ENCODE results near the gene VIM. TPM values are rescaled to one million over a fixed set of nuclear protein-coding genes. Genes with fewer than 3 reads are reported as not detected.

Gene VIM
- total and polyA plus RNA-seq, 2 experiments from 2014 or later: 131 to 228 TPM

DNA sequence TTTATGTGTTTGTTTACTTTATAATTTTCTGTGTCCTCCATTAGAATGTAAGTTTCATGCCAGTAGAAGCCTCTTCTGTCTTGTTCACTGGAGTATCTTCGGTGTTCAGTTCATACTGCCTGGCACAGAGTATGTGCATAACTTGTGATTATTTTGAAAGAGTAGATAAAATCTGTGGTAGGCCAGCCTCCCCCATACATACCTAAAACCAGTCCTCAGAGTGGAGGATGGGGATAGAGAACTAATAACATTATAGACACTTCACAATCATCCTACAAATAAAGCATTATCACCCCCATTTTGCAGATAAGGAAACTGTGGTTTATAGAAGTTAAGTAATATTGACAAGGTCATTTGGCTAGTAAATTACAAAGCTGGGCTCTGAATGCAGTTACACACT is 28.0 kb downstream of the VIM start (continued):
- TF ChIP-seq CTCF (conservative IDR thresholded peaks at IDR 0.05; ENCODE audit: low read depth in 2 of 2) (no peak), ZNF331 (CRISPR knock-in tag; IDR thresholded peaks at IDR 0.05; ENCODE audit: low read depth) (no peak)

DNA sequence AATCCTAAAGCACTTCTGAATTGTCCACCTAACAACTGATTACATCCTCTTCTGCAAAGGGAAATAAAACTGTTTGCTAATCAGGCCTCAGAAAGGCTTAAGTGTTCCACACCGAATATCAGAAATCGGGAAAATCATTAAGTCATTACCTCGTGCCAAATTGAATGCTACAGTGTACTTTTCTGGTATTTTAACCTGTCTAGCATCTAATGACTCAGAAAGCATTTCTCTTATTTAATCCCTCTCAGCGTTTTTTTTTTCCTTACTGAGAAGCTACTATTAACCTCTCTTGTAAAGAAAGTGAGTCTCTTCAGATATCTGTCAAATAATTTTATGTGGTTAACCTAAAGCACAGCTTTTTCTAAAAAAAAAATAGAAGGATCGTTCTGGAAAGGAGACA is 28.6 kb downstream of the VIM start:
- no peak overlapping the region for H2AFZ ChIP-seq
- no peaks in the 10 kb centered on the region for H3K9me2 ChIP-seq (ENCODE audit: insufficient read depth)
- H3K27ac Mint-ChIP-seq: no peak overlapping the region
- TF ChIP-seq ZNF462 (CRISPR knock-in tag; IDR thresholded peaks at IDR 0.05) (no peak), NANOG (IDR thresholded peaks at IDR 0.05; ENCODE audit: borderline replicate concordance) (no peak), EZH2phosphoT487 (IDR thresholded peaks at IDR 0.05; ENCODE audit: unreplicated experiment) (no peak), REST (IDR thresholded peaks at IDR 0.05; ENCODE audit: unreplicated experiment) (no peak), ZNF114 (CRISPR knock-in tag; IDR thresholded peaks at IDR 0.05) (no peak), CTCF (conservative IDR thresholded peaks at IDR 0.05; ENCODE audit: low read depth in 2 of 2) (no peak), POLR2AphosphoS5 (IDR thresholded peaks at IDR 0.05; ENCODE audit: low read depth) (no peak), JUNB (IDR thresholded peaks at IDR 0.05; ENCODE audit: unreplicated experiment) (no peak), ZNF331 (CRISPR knock-in tag; IDR thresholded peaks at IDR 0.05; ENCODE audit: low read depth) (no peak), EZH2 (IDR thresholded peaks at IDR 0.05; ENCODE audit: low read depth, unreplicated experiment) (no peak), STAT1 (IDR thresholded peaks at IDR 0.05; ENCODE audit: unreplicated experiment) (no peak), CREB1 (CRISPR knock-in tag; IDR thresholded peaks at IDR 0.05; ENCODE audit: low read depth) (no peak)

More for the DNA sequence above, 28.6 kb downstream of the VIM start:
- Histone ChIP-seq H3K4me1 (ENCODE audit: insufficient read depth) (no peaks in the 10 kb centered on the region), H3K4me2 (no peak overlapping the region), H3K27ac (ENCODE audit: low read depth) (no peak overlapping the region), H3K79me2 (replicated peaks; ENCODE audit: insufficient read depth) (no peaks in the 10 kb centered on the region), H3K4me3 (no peak overlapping the region), H3K27me3 (ENCODE audit: insufficient read depth) (no peaks in the 10 kb centered on the region), H3K36me3 (ENCODE audit: insufficient read depth) (peaks cover 2% of the 10 kb centered on the region; the same call in 1 of the 2 replicates), H3F3A (replicated peaks; ENCODE audit: low read depth) (no peaks in the 10 kb centered on the region), H4K20me1 (replicated peaks; ENCODE audit: insufficient read depth) (no peaks in the 10 kb centered on the region)
- H3K36me3 Mint-ChIP-seq (ENCODE audit: low read depth): peaks cover 6% of the 10 kb centered on the region; the same call in 2 of the 3 replicates
- ATAC-seq (no peak), DNase-seq (ENCODE audit: low spot score) (no peak)
- peaks cover 20% of the 10 kb centered on the region for H3K9me3 Mint-ChIP-seq
- no peak overlapping the region for H3K4me3 Mint-ChIP-seq
- H3K4me1 Mint-ChIP-seq: peaks cover 6% of the 10 kb centered on the region
- no peaks in the 10 kb centered on the region for H3K27me3 Mint-ChIP-seq (ENCODE audit: insufficient read depth, low read depth, poor library complexity)
